T-cell (primary cell): ENCODE data around the gene NPM3. TPM values are rescaled to one million over a fixed set of nuclear protein-coding genes. Genes with fewer than 3 reads are reported as not detected.

Source experiments
- ATAC-seq, 4 experiments: fragments of 200-7000 bp in 3 of 4; fragments of 150-1000 bp in 1 of 4; cut with Tn5 transposase; replicated peaks in 1 of 4; 1 replicate in 3 of 4; 2 replicates in 1 of 4; pipeline ENCODE4 v1.10.0; 2021; ENCODE audit warnings: moderate library complexity in 3 of 4, mild to moderate bottlenecking in 2 of 4, moderate number of reproducible peaks in 1 of 4
- CTCF ChIA-PET, 2 donors: fragments of 300-600 bp; sonication (Branson Sonifier 250); formaldehyde crosslinking; loops; one replicate each; lab custom pipeline; 2022; ENCODE audit warnings: antibody characterized with exemption in 2 of 2; lab: Charles Lee
- POLR2A ChIA-PET, 2 donors: fragments of 300-600 bp; sonication (Branson Sonifier 250); formaldehyde crosslinking; loops; one replicate each; lab custom pipeline; 2022; ENCODE audit warnings: antibody characterized with exemption in 2 of 2; lab: Charles Lee
- DNase-seq, 35 experiments: peaks; one replicate each; pipeline versions ENCODE4 v3.0.0 to v3.0.0-alpha.2; 2013 to 2023
- H3K27ac ChIP-seq: one replicate; pipeline ENCODE4 v1.5.1; 2013; ENCODE audit warnings: low read length
- H3K27me3 ChIP-seq, 2 experiments: replicated peaks in 1 of 2; 1 replicate in 1 of 2; 2 replicates in 1 of 2; pipeline versions ENCODE4 v1.6.1 to v1.7.0; 2013; ENCODE audit warnings: low read length in 1 of 2, mixed read lengths in 1 of 2; ENCODE audit not compliant: control insufficient read depth in 2 of 2, insufficient read depth in 2 of 2; ENCODE audit errors: extremely low read depth in 1 of 2
- H3K36me3 ChIP-seq, 2 donors: 1 replicate in 1 of 2; 2 replicates in 1 of 2; pipeline versions ENCODE4 v1.6.1 to v1.7.0; 2013; ENCODE audit warnings: low read length in 1 of 2; ENCODE audit not compliant: control insufficient read depth in 2 of 2, insufficient read depth in 1 of 2; ENCODE audit errors: extremely low read depth in 1 of 2
- H3K4me1 ChIP-seq, 2 experiments: 1 replicate in 1 of 2; 2 replicates in 1 of 2; pipeline versions ENCODE4 v1.6.1 to v1.7.0; 2013; ENCODE audit warnings: low read length in 2 of 2, mixed read lengths in 1 of 2; ENCODE audit not compliant: insufficient read depth in 2 of 2, control insufficient read depth in 1 of 2; ENCODE audit errors: extremely low read depth in 1 of 2
- H3K4me3 ChIP-seq, 2 donors: 1 replicate in 1 of 2; 2 replicates in 1 of 2; pipeline versions ENCODE4 v1.5.1 to v1.7.0; 2013; ENCODE audit warnings: mild to moderate bottlenecking in 2 of 2, low read length in 1 of 2, moderate library complexity in 1 of 2; ENCODE audit not compliant: control insufficient read depth in 1 of 2; ENCODE audit errors: extremely low read depth in 1 of 2
- H3K9me3 ChIP-seq: 2 replicates; pipeline ENCODE4 v1.7.0; 2013
- H3K27ac Mint-ChIP-seq, 2 donors: one replicate each; pipeline ENCODE4 v1.8.0; 2020 to 2021; ENCODE audit warnings: mild to moderate bottlenecking in 2 of 2, mixed read lengths in 2 of 2
- H3K27me3 Mint-ChIP-seq, 2 donors: one replicate each; pipeline ENCODE4 v1.8.0; 2021 to 2022; ENCODE audit warnings: mixed read lengths in 2 of 2
- H3K36me3 Mint-ChIP-seq: one replicate; pipeline ENCODE4 v1.8.0; 2021; ENCODE audit warnings: mixed read lengths
- H3K4me1 Mint-ChIP-seq, 3 donors: one replicate each; pipeline ENCODE4 v1.8.0; 2020 to 2022; ENCODE audit warnings: mixed read lengths in 3 of 3, mild to moderate bottlenecking in 1 of 3
- H3K4me3 Mint-ChIP-seq, 3 donors: one replicate each; pipeline ENCODE4 v1.8.0; 2020 to 2022; ENCODE audit warnings: mild to moderate bottlenecking in 3 of 3, mixed read lengths in 3 of 3, moderate library complexity in 3 of 3
- H3K9me3 Mint-ChIP-seq, 3 donors: one replicate each; pipeline ENCODE4 v1.8.0; 2020 to 2022; ENCODE audit warnings: mixed read lengths in 3 of 3
- WGBS: methylation state at CpG from one replicate; pipeline ENCODE4 v1.1.5; 2013; ENCODE audit warnings: missing lambda C conversion rate; ENCODE audit not compliant: insufficient coverage; 5-methylcytosine and 5-hydroxymethylcytosine counted together
- total RNA-seq, 35 experiments: library from RNA in 6 of 35; stranded (reverse) in 6 of 35; fragments of 120-200 nt in 1 of 35; gene quantifications; one replicate each; pipeline versions ENCODE4 v1.2.1 to v1.2.4 and lab custom pipeline; 2013 to 2026

NPM3 gene
- total RNA-seq, 5 donors from 2014 or later (not counting 1 experiment from before 2014, with no cell fraction given), result 13.1 to 29.7 (median 26.0) TPM

DNA sequence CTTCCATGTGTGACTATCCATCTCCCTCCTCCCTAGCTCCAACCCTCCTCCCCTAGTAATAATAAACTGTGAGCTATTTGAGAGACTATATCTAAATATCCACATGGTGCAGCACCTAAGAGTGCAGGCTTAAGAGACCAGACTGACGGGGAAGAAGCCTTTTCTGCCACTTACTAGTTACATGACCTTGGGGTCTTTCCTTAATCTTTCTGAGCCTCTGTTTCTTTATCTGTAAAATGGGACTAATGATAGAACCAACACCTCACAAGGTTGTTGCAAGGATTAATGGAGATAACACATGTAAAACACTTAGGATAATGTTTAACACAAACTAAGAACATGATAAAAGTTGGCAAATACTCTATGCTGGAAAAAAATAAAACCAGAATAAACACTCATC lies 51.1 kb downstream of the NPM3 start:
- Mint-ChIP-seq H3K4me1 (no peaks in the 10 kb centered on the region), H3K27ac (no peak overlapping the region), H3K9me3 (no peaks in the 10 kb centered on the region), H3K36me3 (no peaks in the 10 kb centered on the region), H3K27me3 (peaks cover 16 to 27% of the 10 kb centered on the region in 2 donors), H3K4me3 (no peak overlapping the region)
- ATAC-seq, result no peak
- POLR2A ChIA-PET, result interaction anchor here in 1 of 2 donors (0.6 kb wide), 1 partner anchor 458 kb away, joined by 4 read pairs; no protein-coding TSS in a partner anchor
- DNase-seq, result no peak
- CTCF ChIA-PET, result interaction anchor here in 1 of 2 donors (0.6 kb wide), 1 partner anchor 10 kb away, joined by 3 read pairs; no protein-coding TSS in a partner anchor
- WGBS, result no CpG with 5 or more reads among the region's 1 CpG
- no peaks in the 10 kb centered on the region for H3K9me3 ChIP-seq
- no peak overlapping the region for H3K27ac ChIP-seq
- no peaks in the 10 kb centered on the region for H3K36me3 ChIP-seq
- no peak overlapping the region for H3K4me3 ChIP-seq
- peaks cover 2 to 13% of the 10 kb centered on the region in 2 experiments for H3K27me3 ChIP-seq
- H3K4me1 ChIP-seq, result no peaks in the 10 kb centered on the region

Other genes starting within 250 kb of the NPM3 start
- gene POLL, start 195.2 kb downstream of the NPM3 start, total RNA-seq, result 10 to 100 TPM; 27.1 to 52.6 (median 43.4) TPM
- 1 to 10 TPM in 2 of 5 donors, under 1 TPM in 2, not detected in 1; 0.35 to 1.2 (median 0.97) TPM for gene DPCD, start 195.1 kb downstream of the NPM3 start, total RNA-seq
- gene FBXW4, start 88.3 kb downstream of the NPM3 start, total RNA-seq, result 10 to 100 TPM; 83.7 to 90.4 (median 86.9) TPM
- not detected for gene FGF8, start 7.3 kb downstream of the NPM3 start, total RNA-seq
- 100 to 1,000 TPM; 232 to 364 (median 244) TPM for gene OGA, start 35.0 kb upstream of the NPM3 start, total RNA-seq
- gene KCNIP2, start 60.4 kb upstream of the NPM3 start, total RNA-seq, result 1 to 10 TPM; 2.0 to 3.4 (median 3.1) TPM